ENCODE measurements around the gene GRID2IP.

GRID2IP gene

GRCh38 chr7:6447581-6448199 lies 103.6 kb downstream of the GRID2IP start, which contains the start of gene DAGLB:
TSS of gene DAGLB (minus strand) at chr7:6447954. CDS start at chr7:6447842, 112 bp downstream.
- DNase-seq (ENCODE audit: low read depth): peak; percentile 85
